ENCODE data around the gene TET2. TPM values are rescaled to one million over a fixed set of nuclear protein-coding genes. Genes with fewer than 3 reads are reported as not detected.
"Not testable (repeated sequence)": the region's sequence is repeated elsewhere in the genome, so short reads cannot be mapped to it uniquely, and the experiment has no call there.

Gene TET2
- polyA plus RNA-seq, 3 donors: 22.6 to 47.1 (median 42.5) TPM

DNA sequence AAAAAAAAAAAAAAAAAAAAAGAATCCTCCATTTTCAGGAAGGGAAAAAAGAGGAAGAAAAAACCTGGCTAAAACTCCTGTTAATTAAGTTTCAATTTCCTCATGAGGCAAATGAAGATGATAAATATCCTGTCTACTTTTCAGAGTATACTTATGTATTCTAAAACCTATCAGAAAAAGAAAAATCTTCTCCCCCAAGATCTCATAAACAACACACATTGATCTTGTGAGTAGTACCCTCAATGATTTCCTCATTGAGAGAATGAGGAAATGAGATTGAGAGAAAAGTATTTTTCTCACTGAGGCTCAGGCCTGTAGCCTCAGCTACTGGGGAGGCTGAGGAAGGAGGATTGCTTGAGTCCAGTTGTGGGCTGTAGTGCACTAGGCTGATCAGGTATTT lies 146.7 kb downstream of the TET2 start:
- Mint-ChIP-seq H3K4me1 (peaks cover 31% of the 10 kb centered on the region), H3K27ac (peak overlapping the region; percentile 28 to 86 (median 71)), H3K4me3 (no peak overlapping the region), H3K36me3 (peaks cover 0 to 4% of the 10 kb centered on the region in 2 donors), H3K9me3 (peaks cover 6 to 20% (median 8%) of the 10 kb centered on the region in 7 donors), H3K27me3 (ENCODE audit: low read depth in 3 of 3) (peaks cover 0 to 1% (median 0%) of the 10 kb centered on the region in 3 donors)
- Histone ChIP-seq H3K27ac (ENCODE audit: low read depth in 1 of 2, low read length in 2 of 2) (peak overlapping the region; percentile 19 to 70), H3K27me3 (ENCODE audit: control insufficient read depth in 2 of 2, insufficient read depth in 2 of 2, low read length in 2 of 2) (no peaks in the 10 kb centered on the region), H3K79me2 (ENCODE audit: insufficient read depth, low read length) (no peaks in the 10 kb centered on the region), H2AFZ (ENCODE audit: insufficient read depth, low read depth, low read length, poor library complexity, severe bottlenecking) (no peak overlapping the region), H3K36me3 (replicated peaks in 1 of 2; ENCODE audit: control insufficient read depth in 1 of 2, insufficient read depth in 2 of 2, low read length in 2 of 2) (no peaks in the 10 kb centered on the region), H3K4me3 (replicated peaks in 1 of 3; ENCODE audit: low read depth in 2 of 3, low read length in 3 of 3) (no peak overlapping the region), H4K20me1 (ENCODE audit: insufficient read depth, low read length) (no peaks in the 10 kb centered on the region), H3K9ac (ENCODE audit: insufficient read depth, low read length, poor library complexity, severe bottlenecking) (no peak overlapping the region), H3K9me3 (replicated peaks in 1 of 2; ENCODE audit: control insufficient read depth in 1 of 2, insufficient read depth in 1 of 2, low read length in 2 of 2) (peaks cover 6 to 12% of the 10 kb centered on the region in 2 donors), H3K4me2 (replicated peaks; ENCODE audit: extremely low read depth, low read length, poor library complexity, severe bottlenecking) (no peak overlapping the region), H3K4me1 (ENCODE audit: control insufficient read depth in 1 of 2, insufficient read depth in 2 of 2, low read length in 2 of 2) (peaks cover 20 to 23% of the 10 kb centered on the region in 2 donors)
- intact Hi-C loops (cut with micrococcal nuclease): loop anchor here in 1 of 2 donors (10.0 kb wide), 1 partner anchor 171 kb away; no protein-coding TSS in a partner anchor
- DNase-seq: peak; percentile 15 to 38 (median 24)
- no peak for TF ChIP-seq CTCF (IDR thresholded peaks at IDR 0.05)

DNA sequence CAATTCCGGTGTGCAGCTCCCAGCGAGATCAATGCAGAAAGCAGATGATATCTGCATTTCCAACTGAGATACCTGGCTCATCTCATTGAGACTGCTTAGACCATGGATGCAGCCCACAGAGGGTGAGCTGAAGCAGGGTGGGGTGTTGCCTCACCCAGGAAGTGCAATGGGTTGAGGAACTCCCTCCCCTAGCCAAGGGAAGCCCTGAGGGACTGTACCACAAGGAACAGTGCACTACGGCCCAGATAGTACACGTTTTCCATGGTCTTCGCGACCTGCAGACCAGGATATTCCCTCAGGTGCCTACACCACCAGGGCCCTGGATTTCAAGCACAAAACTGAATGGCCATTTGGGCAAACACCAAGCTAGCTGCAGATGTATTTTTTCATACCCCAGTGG lies 150.0 kb downstream of the TET2 start:
- Histone ChIP-seq H3K27ac (ENCODE audit: low read depth in 1 of 2, low read length in 2 of 2) (no peak overlapping the region), H2AFZ (ENCODE audit: insufficient read depth, low read depth, low read length, poor library complexity, severe bottlenecking) (no peak overlapping the region), H3K4me1 (ENCODE audit: control insufficient read depth in 1 of 2, insufficient read depth in 2 of 2, low read length in 2 of 2) (peaks cover 20 to 23% of the 10 kb centered on the region in 2 donors), H3K79me2 (ENCODE audit: insufficient read depth, low read length) (no peaks in the 10 kb centered on the region), H3K4me3 (replicated peaks in 1 of 3; ENCODE audit: low read depth in 2 of 3, low read length in 3 of 3) (no peak overlapping the region), H3K4me2 (replicated peaks; ENCODE audit: extremely low read depth, low read length, poor library complexity, severe bottlenecking) (no peak overlapping the region), H3K9ac (ENCODE audit: insufficient read depth, low read length, poor library complexity, severe bottlenecking) (no peak overlapping the region), H3K9me3 (replicated peaks in 1 of 2; ENCODE audit: control insufficient read depth in 1 of 2, insufficient read depth in 1 of 2, low read length in 2 of 2) (peaks cover 0 to 5% of the 10 kb centered on the region in 2 donors), H4K20me1 (ENCODE audit: insufficient read depth, low read length) (no peaks in the 10 kb centered on the region), H3K36me3 (replicated peaks in 1 of 2; ENCODE audit: control insufficient read depth in 1 of 2, insufficient read depth in 2 of 2, low read length in 2 of 2) (no peaks in the 10 kb centered on the region), H3K27me3 (ENCODE audit: control insufficient read depth in 2 of 2, insufficient read depth in 2 of 2, low read length in 2 of 2) (no peaks in the 10 kb centered on the region)
- peaks cover 31% of the 10 kb centered on the region for H3K4me1 Mint-ChIP-seq
- H3K4me3 Mint-ChIP-seq: no peak overlapping the region
- no peaks in the 10 kb centered on the region for H3K36me3 Mint-ChIP-seq
- no peak for TF ChIP-seq CTCF (IDR thresholded peaks at IDR 0.05)
- H3K27ac Mint-ChIP-seq: no peak overlapping the region
- peaks cover 0 to 2% (median 1%) of the 10 kb centered on the region in 3 donors for H3K27me3 Mint-ChIP-seq (ENCODE audit: low read depth in 3 of 3)
- DNase-seq: peak in 2 of 3 donors; percentile 10 to 35
- H3K9me3 Mint-ChIP-seq: peaks cover 0 to 26% (median 13%) of the 10 kb centered on the region in 7 donors
- WGBS (ENCODE audit: insufficient coverage): 75% methylated on average over 4 of the region's 6 CpGs
- intact Hi-C loops (cut with micrococcal nuclease): loop anchor here in 1 of 2 donors (10.0 kb wide), 1 partner anchor 168 kb away; no protein-coding TSS in a partner anchor

GRCh38 chr4:105299027-105299426 lies 152.4 kb downstream of the TET2 start:
- not testable (repeated sequence) for H3K27ac ChIP-seq (ENCODE audit: low read depth in 1 of 2, low read length in 2 of 2); H3K9ac ChIP-seq (ENCODE audit: insufficient read depth, low read length, poor library complexity, severe bottlenecking); H3K4me3 ChIP-seq (replicated peaks in 1 of 3; ENCODE audit: low read depth in 2 of 3, low read length in 3 of 3); H3K27me3 Mint-ChIP-seq (ENCODE audit: low read depth in 3 of 3); H3K36me3 Mint-ChIP-seq; H3K36me3 ChIP-seq (replicated peaks in 1 of 2; ENCODE audit: control insufficient read depth in 1 of 2, insufficient read depth in 2 of 2, low read length in 2 of 2); H3K79me2 ChIP-seq (ENCODE audit: insufficient read depth, low read length); H3K9me3 ChIP-seq (replicated peaks in 1 of 2; ENCODE audit: control insufficient read depth in 1 of 2, insufficient read depth in 1 of 2, low read length in 2 of 2); H3K4me2 ChIP-seq (replicated peaks; ENCODE audit: extremely low read depth, low read length, poor library complexity, severe bottlenecking); H3K27ac Mint-ChIP-seq; H2AFZ ChIP-seq (ENCODE audit: insufficient read depth, low read depth, low read length, poor library complexity, severe bottlenecking); H4K20me1 ChIP-seq (ENCODE audit: insufficient read depth, low read length); H3K4me3 Mint-ChIP-seq; DNase-seq; H3K27me3 ChIP-seq (ENCODE audit: control insufficient read depth in 2 of 2, insufficient read depth in 2 of 2, low read length in 2 of 2)
- WGBS (ENCODE audit: insufficient coverage): 80% methylated on average over 1 of the region's 1 CpG
- intact Hi-C loops (cut with micrococcal nuclease): loop anchor here in 1 of 2 donors (10.0 kb wide), 1 partner anchor 166 kb away; no protein-coding TSS in a partner anchor
- Mint-ChIP-seq H3K4me1 (peaks cover 22% of the 10 kb centered on the region), H3K9me3 (peaks cover 5 to 33% (median 17%) of the 10 kb centered on the region in 7 donors)
- peaks cover 13 to 19% of the 10 kb centered on the region in 2 donors for H3K4me1 ChIP-seq (ENCODE audit: control insufficient read depth in 1 of 2, insufficient read depth in 2 of 2, low read length in 2 of 2)

Data from CD14-positive monocyte (primary cell).